Measurements from ENCODE around the gene HOMER2. TPM values are rescaled to one million over a fixed set of nuclear protein-coding genes. Genes with fewer than 3 reads are reported as not detected.

Gene HOMER2
- total RNA-seq, 1 donor from 2014 or later = 22.0 TPM

- Histone ChIP-seq H3K9me3 (no peaks in the 10 kb centered on the region), H3K4me1 (no peaks in the 10 kb centered on the region), H3K36me3 (no peaks in the 10 kb centered on the region), H3K27ac (no peak overlapping the region), H3K27me3 (no peaks in the 10 kb centered on the region), H3K4me3 (no peak overlapping the region)
- TF ChIP-seq, protein P1, sequence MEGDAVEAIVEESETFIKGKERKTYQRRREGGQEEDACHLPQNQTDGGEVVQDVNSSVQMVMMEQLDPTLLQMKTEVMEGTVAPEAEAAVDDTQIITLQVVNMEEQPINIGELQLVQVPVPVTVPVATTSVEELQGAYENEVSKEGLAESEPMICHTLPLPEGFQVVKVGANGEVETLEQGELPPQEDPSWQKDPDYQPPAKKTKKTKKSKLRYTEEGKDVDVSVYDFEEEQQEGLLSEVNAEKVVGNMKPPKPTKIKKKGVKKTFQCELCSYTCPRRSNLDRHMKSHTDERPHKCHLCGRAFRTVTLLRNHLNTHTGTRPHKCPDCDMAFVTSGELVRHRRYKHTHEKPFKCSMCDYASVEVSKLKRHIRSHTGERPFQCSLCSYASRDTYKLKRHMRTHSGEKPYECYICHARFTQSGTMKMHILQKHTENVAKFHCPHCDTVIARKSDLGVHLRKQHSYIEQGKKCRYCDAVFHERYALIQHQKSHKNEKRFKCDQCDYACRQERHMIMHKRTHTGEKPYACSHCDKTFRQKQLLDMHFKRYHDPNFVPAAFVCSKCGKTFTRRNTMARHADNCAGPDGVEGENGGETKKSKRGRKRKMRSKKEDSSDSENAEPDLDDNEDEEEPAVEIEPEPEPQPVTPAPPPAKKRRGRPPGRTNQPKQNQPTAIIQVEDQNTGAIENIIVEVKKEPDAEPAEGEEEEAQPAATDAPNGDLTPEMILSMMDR (IDR thresholded peaks at IDR 0.05) = no peak
- no peak for DNase-seq (ENCODE audit: low spot score in 2 of 2)
- intact Hi-C loops (cut with DNase I) = no loop called here
Observed at GRCh38 chr15:82916161-82916952, 36.2 kb downstream of the HOMER2 start.

- TF ChIP-seq, protein P1 (IDR thresholded peaks at IDR 0.05) = no peak
- intact Hi-C loops (cut with DNase I) = no loop called here
- H3K36me3 ChIP-seq = no peaks in the 10 kb centered on the region
Observed at GRCh38 chr15:82914396-82914795, 38.1 kb downstream of the HOMER2 start.

GRCh38 chr15:82911458-82911857, 41.1 kb downstream of the HOMER2 start:
- TF ChIP-seq, protein P1 (IDR thresholded peaks at IDR 0.05) = no peak

More at GRCh38 chr15:82914396-82914795, 38.1 kb downstream of the HOMER2 start:
- H3K27me3 ChIP-seq = no peaks in the 10 kb centered on the region
- H3K9me3 ChIP-seq = peaks cover 0 to under 1% of the 10 kb centered on the region in 2 donors
- no peak for DNase-seq (ENCODE audit: low spot score in 2 of 2)
- H3K4me3 ChIP-seq = no peak overlapping the region
- H3K4me1 ChIP-seq = no peaks in the 10 kb centered on the region
- no peak overlapping the region for H3K27ac ChIP-seq

GRCh38 chr15:82910721-82911120, 41.8 kb downstream of the HOMER2 start:
- TF ChIP-seq, protein P1 (IDR thresholded peaks at IDR 0.05) = no peak
- intact Hi-C loops (cut with DNase I) = no loop called here

More at GRCh38 chr15:82911458-82911857, 41.1 kb downstream of the HOMER2 start:
- intact Hi-C loops (cut with DNase I) = no loop called here
- H3K36me3 ChIP-seq = no peaks in the 10 kb centered on the region
- no peak overlapping the region for H3K4me3 ChIP-seq
- no peak overlapping the region for H3K27ac ChIP-seq
- no peaks in the 10 kb centered on the region for H3K4me1 ChIP-seq
- DNase-seq (ENCODE audit: low spot score in 2 of 2) = no peak
- peaks cover 0 to 3% of the 10 kb centered on the region in 2 donors for H3K9me3 ChIP-seq
- H3K27me3 ChIP-seq = no peaks in the 10 kb centered on the region

GRCh38 chr15:82909080-82909815, 43.3 kb downstream of the HOMER2 start:
- Histone ChIP-seq H3K4me3 (no peak overlapping the region), H3K9me3 (peaks cover 0 to 3% of the 10 kb centered on the region in 2 donors), H3K27ac (no peak overlapping the region), H3K36me3 (no peaks in the 10 kb centered on the region), H3K4me1 (no peaks in the 10 kb centered on the region), H3K27me3 (no peaks in the 10 kb centered on the region)
- TF ChIP-seq, protein P1 (IDR thresholded peaks at IDR 0.05) = no peak
- intact Hi-C loops (cut with DNase I) = no loop called here
- DNase-seq (ENCODE audit: low spot score in 2 of 2) = no peak

More at GRCh38 chr15:82910721-82911120, 41.8 kb downstream of the HOMER2 start:
- Histone ChIP-seq H3K27me3 (no peaks in the 10 kb centered on the region), H3K4me3 (no peak overlapping the region), H3K9me3 (peaks cover 0 to 3% of the 10 kb centered on the region in 2 donors), H3K36me3 (no peaks in the 10 kb centered on the region), H3K27ac (no peak overlapping the region), H3K4me1 (no peaks in the 10 kb centered on the region)
- DNase-seq (ENCODE audit: low spot score in 2 of 2) = peak in 1 of 2 donors; percentile 13
